Osteoblast (primary cell): ENCODE data around the gene KRTAP13-1. TPM values are rescaled to one million over a fixed set of nuclear protein-coding genes. Genes with fewer than 3 reads are reported as not detected.

Experiments used
- DNase-seq: peaks from one replicate; pipeline ENCODE4 v3.0.0; 2011; ENCODE audit warnings: low spot score, mixed read lengths; ENCODE audit not compliant: insufficient read length; ENCODE audit errors: missing footprints
- H2AFZ ChIP-seq: 2 replicates; pipeline ENCODE4 v1.6.0; 2011; ENCODE audit warnings: mild to moderate bottlenecking, low read length
- H3K27ac ChIP-seq: 2 replicates; pipeline ENCODE4 v1.5.1; 2011; ENCODE audit warnings: mild to moderate bottlenecking, low read depth, low read length, moderate library complexity
- H3K27me3 ChIP-seq: 2 replicates; pipeline ENCODE4 v1.6.0; 2012; ENCODE audit warnings: mild to moderate bottlenecking, control low read depth, inconsistent platforms, low read length, moderate library complexity; ENCODE audit not compliant: insufficient read depth
- H3K36me3 ChIP-seq: 2 replicates; pipeline ENCODE4 v1.5.1; 2011; ENCODE audit warnings: mild to moderate bottlenecking, low read length, control low read depth, moderate library complexity; ENCODE audit not compliant: insufficient read depth
- H3K4me1 ChIP-seq: 2 replicates; pipeline ENCODE4 v1.5.1; 2011; ENCODE audit warnings: mild to moderate bottlenecking, low read length, control low read depth, moderate library complexity; ENCODE audit not compliant: insufficient read depth
- H3K4me2 ChIP-seq: 2 replicates; pipeline ENCODE4 v1.6.0; 2011; ENCODE audit warnings: mild to moderate bottlenecking, low read length; ENCODE audit not compliant: insufficient read depth
- H3K4me3 ChIP-seq: fragments of 200-600 bp; sonication (generic); 3 replicates; pipeline ENCODE4 v1.5.1; 2012; ENCODE audit warnings: mild to moderate bottlenecking, low read length, inconsistent platforms; ENCODE audit not compliant: insufficient read depth
- H3K79me2 ChIP-seq: 2 replicates; pipeline ENCODE4 v1.6.0; 2012; ENCODE audit warnings: mild to moderate bottlenecking, low read length, control low read depth, inconsistent platforms; ENCODE audit not compliant: insufficient read depth
- H3K9me3 ChIP-seq: 2 replicates; pipeline ENCODE4 v1.5.1; 2011; ENCODE audit warnings: low read depth, low read length, control low read depth
- H4K20me1 ChIP-seq: 2 replicates; pipeline ENCODE4 v1.6.0; 2012; ENCODE audit warnings: mild to moderate bottlenecking, low read length, control low read depth; ENCODE audit not compliant: insufficient read depth
- CTCF ChIP-seq: IDR thresholded peaks from 2 replicates; pipeline ENCODE4 v1.5.1; 2011; ENCODE audit warnings: mild to moderate bottlenecking, low read depth, low read length, moderate library complexity; ENCODE audit errors: extremely low read depth
- small RNA-seq: library from RNA; depleted of rRNA; stranded (forward); fragments of <200 nt; gene quantifications from one replicate; pipeline ENCODE3, GENCODE V24; 2012
- total RNA-seq: library from RNA; depleted of rRNA; stranded (reverse); fragments of >200 nt; gene quantifications from 2 replicates; pipeline ENCODE4 v1.2.3, GENCODE V29; 2012

KRTAP13-1 gene
- total RNA-seq, 1 donor = not detected

GRCh38 chr21:30439975-30440374, 44.1 kb downstream of the KRTAP13-1 start, which contains the start of gene KRTAP15-1:
Gene KRTAP15-1 (plus strand): TSS chr21:30440275. CDS start chr21:30440328, 53 bp downstream.
- H3K4me2 ChIP-seq = no peak within 1 kb of the TSS
- no peaks in the 10 kb centered on the region for H3K9me3 ChIP-seq
- H4K20me1 ChIP-seq = no peaks in the 10 kb centered on the region
- no peaks in the 10 kb centered on the region for H3K4me1 ChIP-seq
- no peak within 1 kb of the TSS for H3K4me3 ChIP-seq
- no peak within 1 kb of the TSS for H3K27ac ChIP-seq
- H3K36me3 ChIP-seq = no peaks in the 10 kb centered on the region
- no peak within 1 kb of the TSS for H2AFZ ChIP-seq
- DNase-seq = no peak
- TF ChIP-seq CTCF = no peak
- no peaks in the 10 kb centered on the region for H3K27me3 ChIP-seq
- H3K79me2 ChIP-seq = no peaks in the 10 kb centered on the region

GRCh38 chr21:30443226-30443625, 47.4 kb downstream of the KRTAP13-1 start:
- no peaks in the 10 kb centered on the region for H3K4me1 ChIP-seq
- H3K27ac ChIP-seq = no peak overlapping the region

GRCh38 chr21:30444204-30444603, 48.4 kb downstream of the KRTAP13-1 start:
- H3K79me2 ChIP-seq = no peaks in the 10 kb centered on the region
- no peak overlapping the region for H3K4me2 ChIP-seq
- H4K20me1 ChIP-seq = no peaks in the 10 kb centered on the region
- no peak overlapping the region for H3K4me3 ChIP-seq
- no peaks in the 10 kb centered on the region for H3K9me3 ChIP-seq
- peak; percentile 13 for DNase-seq
- no peaks in the 10 kb centered on the region for H3K27me3 ChIP-seq
- no peak overlapping the region for H3K27ac ChIP-seq
- no peaks in the 10 kb centered on the region for H3K4me1 ChIP-seq
- H2AFZ ChIP-seq = no peak overlapping the region
- H3K36me3 ChIP-seq = no peaks in the 10 kb centered on the region
- no peak for TF ChIP-seq CTCF

More at GRCh38 chr21:30443226-30443625, 47.4 kb downstream of the KRTAP13-1 start:
- DNase-seq = no peak
- no peaks in the 10 kb centered on the region for H3K9me3 ChIP-seq
- no peaks in the 10 kb centered on the region for H3K36me3 ChIP-seq
- H3K79me2 ChIP-seq = no peaks in the 10 kb centered on the region
- no peak for TF ChIP-seq CTCF
- H2AFZ ChIP-seq = no peak overlapping the region
- no peak overlapping the region for H3K4me2 ChIP-seq
- no peaks in the 10 kb centered on the region for H4K20me1 ChIP-seq
- no peak overlapping the region for H3K4me3 ChIP-seq
- H3K27me3 ChIP-seq = no peaks in the 10 kb centered on the region

Small RNA genes lying within 50 kb of the gene (small RNA-seq; reads per million reads assigned to genes)
- gene KRTAP23-1 (not detected), gene MIR4327 (not detected)

Other genes starting within 250 kb of the KRTAP13-1 start
- gene CLDN17, start 229.2 kb upstream of the KRTAP13-1 start, total RNA-seq = not detected in 2 replicates
- not detected in 2 replicates for gene CLDN8, start 179.9 kb upstream of the KRTAP13-1 start, total RNA-seq
- gene KRTAP24-1, start 113.1 kb upstream of the KRTAP13-1 start, total RNA-seq = not detected in 2 replicates
- gene KRTAP25-1, start 106.5 kb upstream of the KRTAP13-1 start, total RNA-seq = not detected in 2 replicates
- not detected in 2 replicates for gene KRTAP26-1, start 75.7 kb upstream of the KRTAP13-1 start, total RNA-seq
- not detected in 2 replicates for gene KRTAP27-1, start 58.3 kb upstream of the KRTAP13-1 start, total RNA-seq
- not detected in 2 replicates for gene KRTAP23-1, start 47.4 kb upstream of the KRTAP13-1 start, total RNA-seq
- gene KRTAP13-2, start 23.8 kb upstream of the KRTAP13-1 start, total RNA-seq = not detected in 2 replicates
- gene KRTAP13-3, start 29.9 kb downstream of the KRTAP13-1 start, total RNA-seq = not detected in 2 replicates
- gene KRTAP13-4, start 34.2 kb downstream of the KRTAP13-1 start, total RNA-seq = not detected in 2 replicates
- gene KRTAP15-1, start 44.2 kb downstream of the KRTAP13-1 start, total RNA-seq = not detected in 2 replicates
- not detected in 2 replicates for gene KRTAP19-1, start 84.3 kb downstream of the KRTAP13-1 start, total RNA-seq
- gene KRTAP19-2, start 91.4 kb downstream of the KRTAP13-1 start, total RNA-seq = not detected in 2 replicates
- not detected in 2 replicates for gene KRTAP19-3, start 96.0 kb downstream of the KRTAP13-1 start, total RNA-seq
- gene KRTAP19-4, start 101.1 kb downstream of the KRTAP13-1 start, total RNA-seq = not detected in 2 replicates
- gene KRTAP19-5, start 106.1 kb downstream of the KRTAP13-1 start, total RNA-seq = not detected in 2 replicates
- gene KRTAP19-6, start 145.8 kb downstream of the KRTAP13-1 start, total RNA-seq = not detected in 2 replicates
- gene KRTAP19-7, start 165.3 kb downstream of the KRTAP13-1 start, total RNA-seq = not detected in 2 replicates
- gene KRTAP22-2, start 194.4 kb downstream of the KRTAP13-1 start, total RNA-seq = not detected in 2 replicates
- not detected in 2 replicates for gene KRTAP6-3, start 196.4 kb downstream of the KRTAP13-1 start, total RNA-seq
- not detected in 2 replicates for gene KRTAP6-2, start 202.9 kb downstream of the KRTAP13-1 start, total RNA-seq
- not detected in 2 replicates for gene KRTAP22-1, start 205.1 kb downstream of the KRTAP13-1 start, total RNA-seq
- not detected in 2 replicates for gene KRTAP6-1, start 217.9 kb downstream of the KRTAP13-1 start, total RNA-seq
- not detected in 2 replicates for gene KRTAP20-1, start 220.4 kb downstream of the KRTAP13-1 start, total RNA-seq
- gene KRTAP20-4, start 224.6 kb downstream of the KRTAP13-1 start, total RNA-seq = not detected in 2 replicates
- gene KRTAP20-2, start 239.2 kb downstream of the KRTAP13-1 start, total RNA-seq = not detected in 2 replicates
- gene KRTAP20-3, start 246.8 kb downstream of the KRTAP13-1 start, total RNA-seq = not detected in 2 replicates